HG02588 (cell line): ENCODE measurements around the gene SERPINA5.
A peak's percentile ranks its signal among the peaks of the same experiment; 100 is the strongest.

Source experiments
- ATAC-seq: cut with Tn5 transposase; IDR thresholded peaks from one replicate; pipeline ENCODE4 v1.9.1; 2021; ENCODE audit warnings: mild to moderate bottlenecking, moderate library complexity; ENCODE audit not compliant: unreplicated experiment

SERPINA5 gene

GRCh38 chr14:94548999-94549985 lies 31.9 kb upstream of the SERPINA5 start:
- ATAC-seq, result peak; percentile 46

DNA sequence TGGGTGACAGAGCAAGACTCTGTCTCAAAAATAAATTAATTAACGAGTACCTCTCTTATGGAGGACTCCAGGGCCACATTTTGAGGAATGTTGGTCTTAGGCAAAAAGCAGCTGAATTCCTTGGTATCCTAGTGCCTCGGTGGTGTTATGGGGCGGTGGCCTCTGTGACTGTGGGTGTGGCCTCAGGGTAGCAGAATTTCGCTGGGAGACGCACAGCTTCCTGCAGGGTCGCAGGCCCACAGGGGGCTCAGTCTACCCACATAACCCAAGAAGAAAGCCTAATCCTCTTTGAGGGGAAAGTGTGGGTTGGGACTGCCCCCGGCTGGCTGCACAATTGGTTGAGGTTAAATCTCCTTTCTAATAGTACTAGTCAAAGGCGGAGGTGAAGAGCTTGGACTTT lies 31.2 kb upstream of the SERPINA5 start:
- ATAC-seq, result no peak

- ATAC-seq, result no peak
Observed at GRCh38 chr14:94555991-94556390, 25.2 kb upstream of the SERPINA5 start.

GRCh38 chr14:94557327-94557726 lies 23.9 kb upstream of the SERPINA5 start:
- no peak for ATAC-seq

GRCh38 chr14:94558842-94559241 lies 22.4 kb upstream of the SERPINA5 start:
- no peak for ATAC-seq

- ATAC-seq, result no peak
Observed at GRCh38 chr14:94559638-94560290, 21.5 kb upstream of the SERPINA5 start.

DNA sequence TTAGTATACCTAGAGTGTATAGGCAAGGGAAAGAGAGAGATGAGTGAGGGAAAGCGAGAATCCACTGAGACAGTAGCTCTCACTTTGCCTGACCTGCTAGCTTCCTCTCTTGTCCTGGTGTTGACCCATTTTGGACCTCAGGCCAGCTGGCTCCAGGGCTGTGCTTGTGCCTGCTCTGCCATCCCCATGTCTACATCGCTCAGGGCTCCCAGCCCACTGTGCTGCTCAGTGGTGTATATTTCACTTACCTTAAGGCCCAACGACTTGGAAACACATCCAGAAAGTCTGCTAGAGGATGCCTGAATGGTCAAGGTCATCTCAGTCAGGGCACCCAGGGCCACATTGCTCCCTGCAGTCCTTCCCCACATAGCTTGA lies 20.9 kb upstream of the SERPINA5 start:
- ATAC-seq, result no peak

DNA sequence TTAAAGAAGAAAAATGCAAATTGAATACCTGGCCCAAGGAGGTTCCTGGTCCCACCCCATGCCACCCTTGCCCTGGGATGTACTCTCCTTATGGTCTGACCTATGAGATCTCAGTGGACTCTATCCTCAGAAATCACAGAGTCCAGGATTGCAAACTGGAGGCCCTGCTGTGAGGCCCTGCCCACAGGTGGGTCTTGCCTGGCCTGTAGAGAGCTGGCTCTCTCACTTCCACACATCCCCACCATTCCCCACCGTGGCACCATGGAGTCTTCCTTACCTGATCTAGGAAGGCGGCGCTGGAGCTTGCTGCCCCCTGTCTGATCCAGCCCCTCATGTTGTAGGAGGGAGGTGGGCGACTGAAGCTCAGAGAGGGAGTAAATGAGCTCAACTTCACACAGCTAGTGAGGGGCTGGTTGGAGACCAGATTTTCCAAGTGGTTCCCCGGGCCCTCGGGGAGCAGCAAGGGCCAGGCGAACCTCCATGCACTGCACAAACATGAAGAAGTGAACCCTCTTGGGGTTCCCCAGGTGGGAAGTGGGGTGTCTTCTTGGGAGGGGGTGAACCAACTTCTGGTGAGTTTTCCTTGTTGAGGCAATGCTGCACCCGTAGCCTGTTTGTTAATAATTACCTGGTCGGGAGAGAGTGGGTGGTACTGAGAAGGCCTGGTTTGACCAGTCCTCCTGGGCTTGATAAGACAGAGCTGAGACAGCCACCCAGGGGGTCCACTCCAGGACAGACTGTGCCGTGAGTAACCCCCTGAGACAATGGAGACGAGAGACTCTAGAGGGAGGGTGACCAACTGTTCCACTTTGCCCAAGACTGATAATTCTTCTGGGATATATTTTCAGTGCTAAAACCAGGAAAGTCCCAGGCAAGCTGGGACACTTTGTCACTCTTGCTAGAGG lies 20.2 kb upstream of the SERPINA5 start, which contains the start of gene SERPINA4:
Gene SERPINA4 (plus strand): TSS at position 692 of the 905 bp plus-strand sequence. CDS start 2,041 bp downstream, outside the sequence.
- no peak for ATAC-seq

DNA sequence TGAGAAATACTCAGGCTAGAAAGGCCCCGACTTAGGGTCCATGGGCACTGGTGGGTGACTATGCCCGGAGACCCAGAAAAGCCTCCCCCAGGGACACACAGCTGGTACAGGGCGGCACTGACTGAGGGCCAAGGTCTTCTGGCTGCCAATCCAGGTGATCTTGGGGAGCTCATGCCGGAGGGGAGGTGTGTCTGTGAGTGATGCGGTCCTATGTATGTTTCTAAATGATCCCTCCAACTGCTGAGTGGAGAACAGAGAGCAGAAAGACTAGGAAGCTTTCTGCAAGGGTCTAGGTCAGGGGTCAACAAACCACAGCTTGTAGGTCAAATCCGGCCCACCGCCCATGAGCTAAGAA lies 19.6 kb upstream of the SERPINA5 start:
- no peak for ATAC-seq

DNA sequence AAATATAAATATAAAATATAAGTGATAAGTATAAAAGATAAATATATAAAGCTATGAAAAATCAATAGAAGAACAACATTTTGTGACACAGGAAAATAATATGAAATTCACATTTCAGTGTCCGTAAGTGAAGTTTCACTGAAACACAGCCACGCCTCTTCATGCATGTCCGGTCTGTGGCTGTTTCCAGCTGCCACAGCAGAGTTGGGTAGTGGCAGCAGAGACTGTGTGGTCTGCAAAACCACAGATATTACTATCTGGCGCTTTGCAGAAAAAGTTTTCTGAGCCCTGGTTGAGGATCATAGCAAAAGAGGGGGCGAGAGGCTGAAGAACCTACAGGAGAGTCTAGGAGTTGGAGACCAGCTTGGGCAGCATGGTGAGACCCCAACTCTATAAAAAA lies 19.2 kb upstream of the SERPINA5 start:
- ATAC-seq, result no peak

GRCh38 chr14:94562941-94563883 lies 18.0 kb upstream of the SERPINA5 start:
- ATAC-seq, result no peak

DNA sequence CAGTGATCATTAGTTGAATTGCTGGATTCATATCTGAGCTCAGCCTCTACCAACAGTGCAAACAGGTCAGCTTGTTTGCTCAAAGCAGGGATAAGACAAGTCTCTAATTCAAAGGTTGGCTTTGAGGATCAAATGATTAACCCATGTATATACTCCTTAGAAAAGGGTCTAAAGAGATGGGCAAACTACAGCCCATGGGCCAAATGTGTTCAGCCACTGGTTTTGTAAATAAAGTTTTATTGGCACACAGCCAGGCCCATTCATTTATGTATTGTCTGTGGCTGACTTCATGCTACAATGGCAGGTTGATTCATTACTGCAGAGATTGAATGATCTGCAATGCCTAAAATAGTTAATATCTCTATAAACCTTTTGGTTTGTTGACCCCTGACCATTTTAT lies 16.8 kb upstream of the SERPINA5 start:
- no peak for ATAC-seq

GRCh38 chr14:94568186-94568585 lies 13.0 kb upstream of the SERPINA5 start:
- no peak for ATAC-seq

GRCh38 chr14:94569381-94570001 lies 11.7 kb upstream of the SERPINA5 start:
- ATAC-seq, result no peak

- no peak for ATAC-seq
Observed at GRCh38 chr14:94570002-94570400, 11.2 kb upstream of the SERPINA5 start.

DNA sequence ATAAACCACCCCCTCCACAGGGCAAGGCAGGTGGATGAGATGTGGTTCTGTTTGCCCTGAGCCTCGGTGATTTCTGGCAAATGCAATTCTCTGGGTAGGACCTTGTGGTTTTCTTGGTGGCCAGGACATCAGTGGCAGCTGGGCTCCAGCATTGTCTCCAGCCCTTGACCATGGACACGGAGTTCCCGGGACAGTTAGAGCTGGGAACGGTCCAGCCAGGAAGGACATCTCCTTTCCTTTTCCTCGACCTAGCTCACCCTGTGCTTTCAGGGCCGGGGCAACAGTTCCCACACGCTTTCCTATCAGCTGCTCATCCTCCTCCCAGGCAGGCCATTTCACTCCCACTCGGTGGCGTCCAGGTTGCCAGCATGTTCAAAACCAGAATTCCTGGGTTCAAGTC lies 10.8 kb upstream of the SERPINA5 start:
- no peak for ATAC-seq

DNA sequence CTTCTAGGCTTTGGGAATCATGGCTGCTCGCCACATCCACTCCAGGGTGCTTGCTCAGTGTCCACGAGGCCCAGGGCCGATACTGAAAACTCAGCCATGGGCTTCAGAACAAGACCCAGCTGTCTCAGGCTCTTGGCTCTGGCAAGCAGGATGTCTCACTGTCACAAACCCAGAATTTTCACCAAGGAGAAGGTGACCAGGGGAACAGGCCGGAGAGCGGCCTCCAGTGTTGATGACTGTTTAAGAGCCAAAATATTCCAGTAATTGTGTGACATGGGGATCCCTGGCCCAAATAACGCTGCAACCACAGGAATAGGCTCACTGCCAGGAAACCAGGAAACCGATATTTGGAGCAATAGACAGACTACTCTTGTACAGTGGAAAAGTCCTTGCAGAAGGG lies 9.8 kb upstream of the SERPINA5 start:
- ATAC-seq, result no peak

DNA sequence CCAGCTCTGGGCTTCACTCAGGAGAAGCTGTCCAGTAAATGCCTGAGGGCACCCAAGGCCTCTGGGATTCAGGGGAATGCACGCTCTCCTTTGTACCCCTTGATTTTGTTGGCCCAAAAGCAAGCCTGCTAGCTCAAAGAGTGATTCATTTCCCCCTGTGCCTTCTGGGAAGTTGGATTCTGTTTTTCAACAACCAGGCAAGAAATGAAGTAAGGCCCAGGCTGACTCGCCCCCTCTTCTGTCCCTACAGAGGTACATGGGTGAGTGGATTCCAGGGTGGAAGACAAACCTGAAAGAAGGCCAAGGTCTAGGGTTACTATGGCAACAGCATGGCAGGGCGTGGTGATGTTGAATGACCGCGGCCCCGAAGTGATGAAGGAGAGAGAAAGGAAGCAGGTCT lies 9.3 kb upstream of the SERPINA5 start:
- ATAC-seq, result no peak

- no peak for ATAC-seq
Observed at GRCh38 chr14:94572637-94573303, 8.5 kb upstream of the SERPINA5 start.
